Activated T-helper 17 cell treated with anti-CD3 and anti-CD28 coated beads, Interleukin-2, amount 50 U/mL, for 72 hours (primary cell): ENCODE results near the gene LSM7. TPM values are rescaled to one million over a fixed set of nuclear protein-coding genes. Genes with fewer than 3 reads are reported as not detected.

Experiments
- ATAC-seq: fragments of 150-1000 bp; cut with Tn5 transposase; replicated peaks from 2 replicates; pipeline ENCODE4 v1.10.0; 2021; ENCODE audit warnings: mild to moderate bottlenecking, moderate library complexity
- H3K27ac Mint-ChIP-seq: one replicate; pipeline ENCODE4 v1.8.0; 2022; ENCODE audit warnings: mixed read lengths
- H3K27me3 Mint-ChIP-seq: one replicate; pipeline ENCODE4 v1.8.0; 2022; ENCODE audit warnings: mixed read lengths
- H3K36me3 Mint-ChIP-seq: one replicate; pipeline ENCODE4 v1.8.0; 2022; ENCODE audit warnings: low read depth, mild to moderate bottlenecking, mixed read lengths
- H3K4me1 Mint-ChIP-seq: one replicate; pipeline ENCODE4 v1.8.0; 2022; ENCODE audit warnings: mixed read lengths
- H3K4me3 Mint-ChIP-seq: one replicate; pipeline ENCODE4 v1.8.0; 2022; ENCODE audit warnings: mild to moderate bottlenecking, mixed read lengths
- H3K9me3 Mint-ChIP-seq: one replicate; pipeline ENCODE4 v1.8.0; 2022; ENCODE audit warnings: mixed read lengths
- total RNA-seq, 2 donors: library from RNA; stranded (reverse); gene quantifications; one replicate each; pipeline ENCODE4 v1.2.3, GENCODE V29; 2022

The LSM7 gene
- total RNA-seq, 2 donors from 2014 or later: 96.2 to 140 TPM

DNA sequence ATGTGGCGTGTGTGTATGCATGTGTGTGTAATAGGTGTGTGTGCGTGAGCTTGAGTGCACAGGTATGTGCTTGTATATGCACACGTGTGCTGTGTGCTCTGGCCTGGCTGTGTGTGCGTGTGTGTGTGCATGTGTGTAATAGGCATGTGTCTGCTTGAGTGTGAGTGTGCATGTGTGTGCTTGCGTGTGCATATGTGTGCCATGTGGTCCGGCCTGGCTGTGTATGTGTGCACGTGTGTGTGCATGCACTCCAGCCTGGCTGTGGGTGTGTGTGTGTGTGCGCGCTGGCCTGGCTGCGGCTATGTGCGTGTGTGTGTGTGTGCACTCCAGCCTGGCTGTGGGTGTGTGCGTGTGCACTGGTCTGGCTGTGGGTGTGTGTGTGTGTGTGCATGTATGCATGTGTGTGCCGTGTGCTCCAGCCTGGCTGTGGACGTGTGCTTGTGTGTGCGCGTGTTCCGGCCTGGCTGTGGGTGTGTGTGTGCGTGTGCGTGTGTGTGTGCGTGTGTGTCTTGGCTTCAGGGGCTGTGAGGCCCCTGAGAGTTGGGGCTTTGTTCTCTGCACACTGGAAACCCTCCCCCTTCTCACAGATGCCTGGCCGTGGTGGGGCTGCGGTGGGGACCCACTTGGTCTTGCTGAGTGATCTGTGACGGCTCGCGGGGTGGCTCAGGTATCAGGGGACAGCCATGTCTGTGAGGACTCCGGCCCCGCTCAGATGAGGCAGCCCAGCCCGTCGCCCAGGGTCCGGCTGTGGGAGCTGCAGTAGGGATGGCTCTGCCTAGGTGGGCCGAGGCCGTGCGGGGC, 8.3 kb upstream of the LSM7 start:
- Mint-ChIP-seq H3K36me3 (no peaks in the 10 kb centered on the region), H3K27ac (no peak overlapping the region), H3K4me3 (no peak overlapping the region), H3K27me3 (no peaks in the 10 kb centered on the region), H3K9me3 (peaks cover 7% of the 10 kb centered on the region), H3K4me1 (peaks cover 11% of the 10 kb centered on the region)
- ATAC-seq: no peak

DNA sequence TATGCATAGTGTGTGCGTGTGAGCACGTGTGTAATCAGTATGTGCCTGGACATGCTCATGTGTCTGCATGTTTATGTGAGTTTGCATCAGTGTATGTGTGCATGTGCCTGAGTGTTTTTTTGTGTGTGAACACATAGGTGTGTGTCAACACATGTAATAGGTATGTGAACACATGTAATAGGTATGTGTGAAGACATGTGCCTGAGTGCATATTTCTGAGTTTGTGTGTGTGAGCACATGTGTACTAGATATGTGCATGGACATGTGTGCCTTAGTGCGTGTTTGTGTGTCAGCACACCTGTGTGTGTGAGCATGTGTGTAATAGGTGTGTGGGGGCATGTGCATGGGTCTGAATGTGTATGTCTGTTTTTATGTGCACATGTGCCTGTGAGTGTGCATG, 7.5 kb upstream of the LSM7 start:
- no peak overlapping the region for H3K4me3 Mint-ChIP-seq
- H3K36me3 Mint-ChIP-seq: no peaks in the 10 kb centered on the region
- H3K4me1 Mint-ChIP-seq: peaks cover 11% of the 10 kb centered on the region
- no peak overlapping the region for H3K27ac Mint-ChIP-seq
- H3K9me3 Mint-ChIP-seq: peaks cover 7% of the 10 kb centered on the region
- no peaks in the 10 kb centered on the region for H3K27me3 Mint-ChIP-seq
- no peak for ATAC-seq

DNA sequence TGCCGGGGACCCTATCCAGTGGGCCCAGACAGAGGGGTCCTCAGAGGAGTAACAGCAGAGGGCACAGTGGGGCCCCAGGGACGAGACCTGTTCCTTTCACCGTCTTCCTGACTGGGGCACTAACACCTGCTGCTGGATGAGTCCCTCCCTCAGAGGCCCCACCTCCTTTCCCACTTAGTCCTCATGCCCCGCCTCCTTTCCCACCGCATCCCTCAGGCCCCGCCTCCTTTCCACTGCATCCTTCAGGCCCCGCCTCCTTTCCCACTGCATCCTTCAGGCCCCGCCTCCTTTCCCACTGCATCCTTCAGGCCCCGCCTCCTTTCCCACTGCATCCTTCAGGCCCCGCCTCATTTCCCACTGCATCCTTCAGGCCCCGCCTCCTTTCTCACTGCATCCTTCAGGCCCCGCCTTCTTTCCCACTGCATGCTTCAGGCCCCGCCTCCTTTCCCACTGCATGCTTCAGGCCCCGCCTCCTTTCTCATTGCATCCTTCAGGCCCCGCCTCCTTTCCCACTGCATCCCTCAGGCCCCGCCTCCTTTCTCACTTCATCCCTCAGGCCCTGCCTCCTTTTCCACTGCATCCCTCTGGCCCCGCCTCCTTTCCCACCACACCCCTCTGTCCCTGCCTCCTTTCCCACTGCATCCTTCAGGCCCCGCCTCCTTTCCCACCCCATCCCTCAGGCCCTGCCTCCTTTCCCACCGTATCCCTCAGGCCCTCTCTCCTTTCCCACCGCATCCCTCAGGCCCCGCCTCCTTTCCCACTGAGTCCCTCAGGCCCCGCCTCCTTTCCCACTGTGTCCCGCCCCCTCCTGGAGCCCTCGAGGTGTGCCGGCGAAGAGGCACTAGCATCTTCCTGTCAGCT, 6.8 kb upstream of the LSM7 start:
- ATAC-seq: no peak
- H3K9me3 Mint-ChIP-seq: peaks cover 7% of the 10 kb centered on the region
- H3K27ac Mint-ChIP-seq: no peak overlapping the region
- peaks cover 14% of the 10 kb centered on the region for H3K4me1 Mint-ChIP-seq
- no peaks in the 10 kb centered on the region for H3K36me3 Mint-ChIP-seq
- no peaks in the 10 kb centered on the region for H3K27me3 Mint-ChIP-seq
- no peak overlapping the region for H3K4me3 Mint-ChIP-seq

DNA sequence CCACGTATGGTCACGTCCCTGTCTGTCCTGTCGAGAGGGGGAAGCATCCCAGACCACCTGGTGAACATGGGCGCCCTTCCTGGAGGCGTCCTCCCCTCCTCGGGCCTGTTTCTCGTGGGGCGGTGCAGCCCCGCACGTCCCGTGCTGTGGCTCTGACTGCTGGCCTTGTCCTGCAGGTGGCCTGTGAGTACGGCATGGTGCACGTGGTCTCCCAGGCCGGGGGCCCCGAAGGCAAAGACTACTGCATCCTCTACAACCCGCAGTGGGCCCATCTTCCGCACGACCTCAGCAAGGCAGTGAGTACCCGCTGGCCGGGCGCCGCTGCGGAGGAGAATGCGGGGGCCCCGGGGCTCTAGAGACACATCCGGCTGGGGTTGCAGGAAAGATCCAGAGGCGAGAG, 6.0 kb upstream of the LSM7 start:
- Mint-ChIP-seq H3K27me3 (no peaks in the 10 kb centered on the region), H3K9me3 (peaks cover 7% of the 10 kb centered on the region), H3K27ac (no peak overlapping the region), H3K4me3 (no peak overlapping the region), H3K4me1 (peaks cover 21% of the 10 kb centered on the region), H3K36me3 (no peaks in the 10 kb centered on the region)
- ATAC-seq: no peak

DNA sequence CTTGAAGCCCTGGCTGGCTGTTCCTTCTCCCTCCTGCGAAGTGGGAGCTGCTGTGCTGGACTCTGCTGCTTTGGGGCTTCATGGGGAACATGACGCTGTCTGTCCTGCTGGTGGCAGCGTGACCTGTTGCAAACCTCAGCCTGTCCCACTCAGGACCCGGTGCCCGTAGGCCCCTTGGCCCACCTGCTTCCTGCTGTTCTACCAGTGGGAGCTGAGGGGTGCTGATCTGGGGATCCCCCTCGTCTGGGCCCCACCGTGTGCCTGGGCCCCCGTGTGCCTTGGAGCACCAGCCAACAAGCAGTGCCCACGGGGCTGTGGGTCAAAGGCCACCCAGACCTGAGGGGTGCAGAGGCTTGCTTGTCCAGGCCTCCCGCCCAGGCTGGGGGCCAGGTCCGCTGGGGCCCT, 5.4 kb upstream of the LSM7 start:
- no peak overlapping the region for H3K27ac Mint-ChIP-seq
- H3K36me3 Mint-ChIP-seq: no peaks in the 10 kb centered on the region

DNA sequence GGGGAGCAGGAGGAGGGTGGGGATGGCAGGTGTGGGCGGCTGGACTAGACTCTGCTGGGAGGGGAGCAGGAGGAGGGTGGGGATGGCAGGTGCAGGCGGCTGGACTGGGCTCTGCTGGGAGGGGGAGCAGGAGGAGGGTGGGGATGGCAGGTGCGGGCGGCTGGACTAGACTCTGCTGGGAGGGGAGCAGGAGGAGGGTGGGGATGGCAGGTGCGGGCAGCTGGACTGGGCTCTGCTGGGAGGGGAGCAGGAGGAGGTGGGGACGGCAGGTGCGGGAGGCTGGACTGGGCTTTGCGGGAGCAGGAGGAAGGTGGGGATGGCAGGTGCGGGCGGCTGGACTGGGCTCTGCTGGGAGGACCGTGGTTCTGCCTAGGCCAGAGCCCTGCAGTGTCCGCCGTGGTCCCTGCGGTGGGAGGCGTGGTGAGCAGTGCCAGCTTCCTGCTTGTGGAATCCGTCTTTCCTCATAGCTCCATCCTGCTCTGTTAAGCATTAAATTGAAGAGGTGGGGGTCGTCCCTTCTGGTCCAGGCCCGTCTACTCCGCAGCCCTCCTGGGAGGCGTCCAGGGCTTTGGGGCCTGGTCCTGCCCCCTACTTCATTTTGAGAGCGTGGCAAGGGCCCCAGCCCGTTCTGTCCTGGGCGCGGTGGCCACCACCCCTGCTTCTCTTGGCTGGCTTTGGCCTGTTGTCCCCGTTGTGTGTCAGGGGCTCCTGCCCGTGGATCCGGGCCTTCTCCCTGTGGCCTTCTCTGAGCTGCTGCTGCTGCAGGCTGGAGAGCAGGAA, 4.8 kb upstream of the LSM7 start:
- no peak overlapping the region for H3K27ac Mint-ChIP-seq
- H3K4me1 Mint-ChIP-seq: peaks cover 24% of the 10 kb centered on the region
- H3K27me3 Mint-ChIP-seq: no peaks in the 10 kb centered on the region
- H3K9me3 Mint-ChIP-seq: peaks cover 7% of the 10 kb centered on the region
- no peak for ATAC-seq
- peaks cover 4% of the 10 kb centered on the region for H3K36me3 Mint-ChIP-seq
- no peak overlapping the region for H3K4me3 Mint-ChIP-seq

More for the DNA sequence above, 5.4 kb upstream of the LSM7 start:
- Mint-ChIP-seq H3K27me3 (no peaks in the 10 kb centered on the region), H3K9me3 (peaks cover 7% of the 10 kb centered on the region), H3K4me3 (no peak overlapping the region), H3K4me1 (peaks cover 24% of the 10 kb centered on the region)
- no peak for ATAC-seq

DNA sequence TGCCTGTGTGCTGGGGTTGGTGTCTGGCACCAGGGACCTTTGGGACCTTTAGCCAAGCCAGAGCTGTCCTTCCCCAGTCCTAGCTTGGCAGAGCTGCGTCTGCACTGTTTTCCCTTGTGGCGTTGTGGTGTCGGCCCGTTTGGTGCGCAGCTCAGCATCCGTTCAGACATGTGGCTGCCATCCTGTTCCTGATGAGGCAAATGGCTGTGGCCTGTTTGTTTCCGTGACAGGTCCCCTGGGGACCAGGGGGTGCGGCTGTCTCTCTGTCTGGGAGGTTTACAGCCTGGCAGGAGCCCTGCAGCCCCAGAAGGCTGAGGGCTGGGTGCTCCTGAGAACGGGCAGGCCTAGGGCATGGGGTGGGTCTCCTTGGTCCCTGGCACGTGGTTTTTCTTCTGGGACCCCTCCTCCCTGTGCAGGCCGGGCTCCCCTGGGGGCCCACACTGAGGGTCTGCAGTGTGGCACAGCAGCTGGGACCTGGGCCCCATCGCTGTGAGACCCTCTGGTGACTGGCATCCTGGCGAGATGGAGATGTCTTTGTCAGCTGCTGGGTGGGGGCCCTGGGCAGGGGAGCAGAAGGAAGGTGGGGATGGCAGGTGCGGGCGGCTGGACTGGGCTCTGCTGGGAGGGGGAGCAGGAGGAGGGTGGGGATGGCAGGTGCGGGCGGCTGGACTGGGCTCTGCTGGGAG, 4.1 kb upstream of the LSM7 start:
- H3K27ac Mint-ChIP-seq: no peak overlapping the region
- H3K36me3 Mint-ChIP-seq: peaks cover 11% of the 10 kb centered on the region
- H3K4me1 Mint-ChIP-seq: peaks cover 28% of the 10 kb centered on the region

DNA sequence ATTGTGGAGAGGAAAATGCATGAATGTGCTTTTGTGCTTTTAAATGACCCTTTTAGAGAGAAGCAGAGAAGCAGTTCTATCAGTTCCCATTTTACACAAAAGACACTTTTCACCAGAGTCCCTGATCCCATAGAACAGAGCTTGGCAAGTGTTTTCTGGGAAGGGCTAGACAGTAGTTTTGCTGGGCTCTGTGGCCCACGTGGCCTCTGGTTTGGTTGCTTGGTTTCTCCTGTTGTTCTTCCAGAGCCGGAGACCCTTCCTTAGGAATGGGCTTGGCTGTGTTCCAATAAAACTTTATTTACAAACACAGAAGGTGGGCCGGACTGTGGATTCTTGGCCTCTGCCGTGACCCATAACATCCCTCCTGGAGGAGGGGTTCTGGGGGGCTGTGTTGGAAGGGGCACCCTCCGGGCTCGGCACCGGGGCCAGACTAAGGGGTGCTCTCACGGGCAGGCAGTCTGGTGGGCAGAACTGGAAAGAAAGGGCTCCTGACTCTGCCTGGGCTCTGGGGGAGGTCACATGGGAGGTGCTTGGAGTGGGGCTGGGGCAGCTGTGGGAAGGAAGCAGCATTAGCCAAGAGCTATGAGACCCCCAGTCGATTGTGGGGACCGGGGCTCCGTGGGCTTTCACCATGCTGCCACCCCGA, 3.3 kb upstream of the LSM7 start:
- Mint-ChIP-seq H3K36me3 (peaks cover 19% of the 10 kb centered on the region), H3K4me3 (no peak overlapping the region), H3K27me3 (no peaks in the 10 kb centered on the region), H3K9me3 (peaks cover 7% of the 10 kb centered on the region), H3K27ac (no peak overlapping the region), H3K4me1 (peaks cover 30% of the 10 kb centered on the region)
- no peak for ATAC-seq

More for the DNA sequence above, 4.1 kb upstream of the LSM7 start:
- no peak for ATAC-seq
- Mint-ChIP-seq H3K27me3 (no peaks in the 10 kb centered on the region), H3K4me3 (no peak overlapping the region), H3K9me3 (peaks cover 7% of the 10 kb centered on the region)

DNA sequence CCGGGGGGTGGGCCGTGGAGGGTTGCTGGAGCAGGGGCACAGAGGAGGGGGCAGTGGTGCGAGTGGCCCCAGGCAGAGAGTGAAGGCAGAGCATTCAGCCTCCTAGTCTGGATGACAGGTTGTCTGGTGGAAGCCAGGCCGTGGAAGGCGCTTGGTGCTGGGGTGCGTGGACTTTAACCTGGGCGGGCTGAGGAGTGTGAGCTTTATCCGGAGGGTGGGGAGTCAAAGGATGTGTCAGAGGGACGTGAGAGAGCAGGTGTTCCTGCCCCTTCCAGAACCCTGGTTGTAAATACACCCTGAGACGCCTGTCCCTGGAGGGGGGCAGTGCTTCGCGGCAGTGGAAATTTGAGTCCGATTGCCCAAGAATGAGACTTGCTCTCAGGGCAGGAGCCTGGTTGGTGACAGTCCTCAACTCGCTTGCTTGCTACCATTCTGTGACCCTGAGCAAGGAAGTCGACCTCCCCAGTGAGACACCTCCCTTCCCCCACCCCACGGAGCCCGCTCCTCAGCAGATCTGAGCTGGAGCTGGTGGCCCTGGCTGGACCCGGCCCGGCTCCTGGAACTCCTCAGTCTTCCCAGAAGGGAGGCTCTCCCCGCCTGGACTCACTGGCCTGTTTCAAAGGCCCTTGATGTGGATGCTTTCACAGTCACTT, 2.4 kb upstream of the LSM7 start:
- Mint-ChIP-seq H3K27ac (peak overlapping the region; percentile 97), H3K4me3 (peak overlapping the region; percentile 97), H3K27me3 (no peaks in the 10 kb centered on the region), H3K36me3 (peaks cover 29% of the 10 kb centered on the region), H3K9me3 (peaks cover 3% of the 10 kb centered on the region), H3K4me1 (peaks cover 26% of the 10 kb centered on the region)
- ATAC-seq: no peak

DNA sequence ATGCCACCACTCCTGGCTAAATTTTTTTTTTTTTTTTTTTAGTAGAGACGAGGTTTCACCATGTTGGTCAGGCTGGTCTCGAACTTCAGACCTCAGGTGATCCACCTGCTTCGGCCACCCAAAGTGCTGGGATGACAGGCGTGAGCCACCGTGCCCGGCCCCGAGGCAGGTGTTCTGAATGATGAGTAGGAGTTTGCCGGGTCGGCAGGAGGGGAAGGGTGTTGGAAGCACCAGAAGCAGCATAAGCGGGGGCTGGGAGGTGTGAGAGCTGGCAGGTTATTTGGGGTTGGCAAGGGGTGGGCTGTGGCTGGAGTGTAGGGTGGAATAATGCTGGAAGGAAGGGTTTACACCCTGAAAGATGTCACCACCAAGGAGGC, 1.9 kb upstream of the LSM7 start:
- no peaks in the 10 kb centered on the region for H3K27me3 Mint-ChIP-seq
- peaks cover 34% of the 10 kb centered on the region for H3K36me3 Mint-ChIP-seq
- H3K4me3 Mint-ChIP-seq: peak overlapping the region; percentile 97
- ATAC-seq: no peak
- H3K27ac Mint-ChIP-seq: peak overlapping the region; percentile 97
- no peaks in the 10 kb centered on the region for H3K9me3 Mint-ChIP-seq
- peaks cover 24% of the 10 kb centered on the region for H3K4me1 Mint-ChIP-seq

DNA sequence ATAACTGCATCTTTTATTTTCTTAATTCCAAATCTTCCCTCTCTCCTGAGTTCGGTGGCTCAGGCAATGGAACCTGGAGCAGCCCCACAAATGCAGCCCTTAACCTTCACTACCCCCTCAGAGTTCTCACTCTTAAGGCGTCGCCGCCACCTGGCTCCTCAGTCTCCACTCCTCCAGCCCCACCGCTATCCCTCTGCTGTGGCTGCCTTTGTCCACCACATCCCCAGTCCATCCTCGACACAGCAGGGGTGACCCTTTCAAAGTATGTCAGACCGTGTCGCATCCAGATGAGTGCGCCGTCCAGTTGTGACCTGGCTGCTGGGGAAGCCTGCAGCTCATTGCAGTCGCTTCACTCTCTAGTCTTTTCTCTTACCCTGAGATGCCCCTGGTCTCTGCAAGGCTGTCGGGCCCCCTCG, 1.1 kb upstream of the LSM7 start:
- H3K9me3 Mint-ChIP-seq: no peaks in the 10 kb centered on the region
- peaks cover 39% of the 10 kb centered on the region for H3K36me3 Mint-ChIP-seq
- H3K4me1 Mint-ChIP-seq: peaks cover 24% of the 10 kb centered on the region
- peak overlapping the region; percentile 97 for H3K27ac Mint-ChIP-seq
- H3K4me3 Mint-ChIP-seq: peak overlapping the region; percentile 97
- no peak for ATAC-seq
- no peaks in the 10 kb centered on the region for H3K27me3 Mint-ChIP-seq

DNA sequence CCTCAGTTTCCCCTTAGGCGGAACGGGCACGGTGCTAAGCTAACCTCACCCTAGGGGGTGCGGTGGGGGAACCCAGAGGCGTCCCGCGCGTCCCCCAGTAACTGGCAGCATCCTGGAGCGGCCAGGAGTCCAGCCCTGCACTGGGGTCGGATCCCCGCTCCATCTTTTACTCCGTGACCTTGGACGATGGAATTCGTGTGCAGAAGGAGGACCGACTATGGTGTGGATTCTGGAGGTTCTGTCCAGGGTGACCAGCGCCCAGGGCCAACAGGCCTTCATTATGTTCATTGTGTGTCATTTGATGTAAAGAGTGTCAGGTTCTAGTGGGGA, 728 bp upstream of the LSM7 start:
- peak overlapping the region; percentile 97 for H3K4me3 Mint-ChIP-seq
- H3K36me3 Mint-ChIP-seq: peaks cover 43% of the 10 kb centered on the region
- H3K27ac Mint-ChIP-seq: peak overlapping the region; percentile 97
- no peaks in the 10 kb centered on the region for H3K27me3 Mint-ChIP-seq
- H3K4me1 Mint-ChIP-seq: peaks cover 24% of the 10 kb centered on the region
- no peak for ATAC-seq
- no peaks in the 10 kb centered on the region for H3K9me3 Mint-ChIP-seq

DNA sequence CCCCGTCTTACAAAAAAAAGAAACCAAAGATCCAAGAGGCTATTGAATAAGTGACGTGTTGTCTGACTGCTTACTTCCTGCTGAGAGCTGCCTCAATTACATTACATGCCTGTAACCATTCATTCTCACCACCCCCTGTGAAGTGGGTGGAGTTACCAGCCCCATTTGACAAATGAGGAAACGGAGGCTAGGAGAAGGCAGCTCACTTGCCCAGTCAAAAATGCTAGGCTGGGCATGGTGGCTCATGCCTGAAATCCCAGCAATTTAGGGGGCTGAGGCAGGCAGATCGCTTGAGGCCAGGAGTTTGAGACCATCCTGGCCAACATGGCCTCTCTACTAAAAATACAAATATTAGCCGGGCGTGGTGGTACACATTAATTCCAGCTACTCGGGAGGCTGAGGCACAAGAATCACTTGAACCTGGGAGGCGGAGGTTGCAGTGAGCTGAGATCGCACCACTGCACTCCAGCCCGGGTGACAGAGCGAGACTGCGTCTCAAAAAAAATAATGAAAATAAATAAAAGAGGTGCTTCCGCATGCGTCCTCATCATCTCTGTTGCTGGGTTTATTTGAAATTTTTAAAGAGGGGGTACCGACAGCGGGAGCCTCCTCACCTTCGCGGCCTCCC, 499 bp downstream of the LSM7 start:
- no peaks in the 10 kb centered on the region for H3K27me3 Mint-ChIP-seq
- peaks cover 54% of the 10 kb centered on the region for H3K36me3 Mint-ChIP-seq
- H3K27ac Mint-ChIP-seq: peak overlapping the region; percentile 97
- peak overlapping the region; percentile 97 for H3K4me3 Mint-ChIP-seq
- no peaks in the 10 kb centered on the region for H3K9me3 Mint-ChIP-seq
- ATAC-seq: peak; percentile 83
- peaks cover 24% of the 10 kb centered on the region for H3K4me1 Mint-ChIP-seq
